IPS DF 19.7 (cell line): ENCODE data around the gene SERPINB4.
"Not testable (repeated sequence)": the region's sequence is repeated elsewhere in the genome, so short reads cannot be mapped to it uniquely, and the experiment has no call there.

Source experiments
- DNase-seq: peaks from one replicate; pipeline ENCODE4 v3.0.0-alpha.2; 2013; ENCODE audit warnings: low read depth, low spot score

Gene SERPINB4

DNA sequence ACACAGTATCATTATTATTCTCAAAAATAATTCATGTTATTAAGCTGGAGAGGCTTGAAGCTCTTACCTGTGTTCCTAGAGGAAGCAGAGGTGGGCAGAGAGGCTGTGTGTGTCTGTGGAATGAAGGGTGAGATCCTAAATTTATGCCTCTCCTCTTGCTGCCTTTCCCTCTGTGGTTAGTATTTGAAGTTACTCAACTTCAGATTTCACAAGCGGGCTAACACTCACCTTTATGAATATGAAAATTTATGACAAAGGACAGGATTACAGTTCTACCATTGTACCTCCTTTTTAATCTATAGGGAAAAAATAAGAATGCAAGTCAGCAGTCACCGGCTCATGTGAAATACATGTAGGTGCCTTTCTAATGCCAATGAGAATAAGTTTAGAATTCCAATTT, at the start of gene SERPINB4:
Gene SERPINB4, minus strand, starts transcription at position 115 of the 400 bp plus-strand sequence. CDS start 679 bp downstream, outside the sequence.
- not testable (repeated sequence) for DNase-seq

DNA sequence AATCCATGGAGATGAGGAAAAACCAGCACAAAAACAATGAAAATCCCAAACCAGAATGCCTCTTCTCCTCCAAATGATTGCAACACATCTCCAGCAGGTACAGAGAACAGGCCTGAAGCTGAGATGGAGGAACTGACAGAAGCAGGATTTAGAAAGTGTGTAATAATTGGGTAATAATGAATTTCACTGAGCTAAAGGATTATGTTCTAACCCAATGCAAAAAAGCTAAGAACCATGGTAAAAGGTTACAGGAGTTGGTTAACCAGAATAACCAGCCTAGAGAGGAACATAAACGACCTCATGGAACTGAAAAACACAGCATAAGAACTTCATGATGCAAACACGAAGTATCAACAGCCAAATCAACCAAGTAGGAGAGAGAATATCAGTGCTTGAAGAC, 45.0 kb upstream of the SERPINB4 start:
- DNase-seq: no peak

DNA sequence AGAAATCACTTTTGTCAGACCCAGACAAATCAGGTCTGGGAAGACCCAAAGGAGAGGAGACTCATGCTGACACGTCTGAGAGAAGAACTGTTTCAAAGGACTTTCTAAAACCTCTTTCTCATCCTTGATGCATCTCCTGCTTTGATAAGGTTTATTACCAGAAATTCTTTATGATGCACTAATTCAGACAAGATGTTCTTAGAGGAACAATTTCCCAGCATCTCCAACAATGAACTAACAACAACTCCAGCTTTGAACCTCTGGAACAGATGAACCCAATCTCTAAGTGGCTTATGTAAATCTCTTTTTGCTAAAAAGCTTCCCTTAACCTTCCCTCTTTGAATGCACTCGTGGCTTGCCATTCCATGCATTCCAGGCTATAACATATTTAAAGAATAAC, 42.8 kb upstream of the SERPINB4 start:
- no peak for DNase-seq

DNA sequence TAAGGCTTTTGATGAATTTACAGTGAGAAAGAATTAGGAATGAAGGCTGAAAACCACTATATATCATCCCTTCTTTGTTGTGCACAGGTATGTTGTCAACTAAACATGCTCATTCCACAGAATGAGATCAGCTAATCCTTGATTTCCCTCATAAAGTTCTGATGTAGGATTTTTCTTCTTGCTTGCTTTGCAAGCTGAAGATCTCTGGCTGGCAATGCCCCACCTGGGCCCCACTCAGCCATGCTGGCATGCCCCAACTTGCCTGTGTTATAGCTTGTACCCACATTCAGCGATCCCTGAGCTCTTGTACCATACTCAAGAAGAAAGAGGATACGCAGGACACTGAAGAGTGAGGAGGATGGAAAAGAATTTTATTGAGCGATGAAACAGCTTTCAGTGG, 40.7 kb upstream of the SERPINB4 start:
- no peak for DNase-seq

DNA sequence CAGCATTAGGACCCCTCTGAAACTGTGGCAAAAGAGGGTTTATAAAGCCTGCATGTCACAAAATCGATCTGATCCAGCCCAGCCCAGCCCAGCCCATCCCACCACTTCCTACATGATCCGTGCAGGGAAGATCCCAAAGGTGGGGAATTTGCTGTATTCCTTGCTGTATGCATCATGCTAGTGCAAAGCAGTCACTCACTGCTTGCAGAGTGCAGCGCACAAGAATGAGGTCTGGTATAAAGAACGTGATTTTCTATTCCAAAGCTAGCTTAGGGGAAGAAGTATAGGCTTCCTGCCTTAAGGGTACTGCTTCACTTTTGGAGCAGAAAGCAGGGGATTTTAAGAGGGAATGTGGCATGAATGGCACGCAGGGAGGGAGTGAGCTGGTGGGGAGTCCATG, 39.8 kb upstream of the SERPINB4 start:
- DNase-seq: no peak

DNA sequence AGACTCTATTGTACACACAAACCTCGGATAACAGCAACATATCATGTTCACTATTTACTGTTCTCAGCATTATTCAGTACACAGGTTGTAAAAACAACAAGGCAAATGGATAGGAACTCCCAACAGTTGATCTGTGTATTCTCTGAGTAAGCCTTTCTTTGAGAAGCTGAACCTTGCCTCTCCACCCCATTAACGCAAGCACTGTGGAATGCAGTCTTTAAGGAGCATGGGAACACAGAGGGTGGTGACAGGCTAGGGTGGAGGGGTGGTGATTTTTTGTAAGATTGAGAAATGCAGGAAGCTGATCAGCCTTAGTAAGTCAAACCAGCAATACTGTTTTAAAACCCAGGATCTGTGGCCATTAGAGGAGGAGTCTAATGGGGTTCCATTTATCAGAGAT, 39.1 kb upstream of the SERPINB4 start:
- DNase-seq: peak; percentile 15

DNA sequence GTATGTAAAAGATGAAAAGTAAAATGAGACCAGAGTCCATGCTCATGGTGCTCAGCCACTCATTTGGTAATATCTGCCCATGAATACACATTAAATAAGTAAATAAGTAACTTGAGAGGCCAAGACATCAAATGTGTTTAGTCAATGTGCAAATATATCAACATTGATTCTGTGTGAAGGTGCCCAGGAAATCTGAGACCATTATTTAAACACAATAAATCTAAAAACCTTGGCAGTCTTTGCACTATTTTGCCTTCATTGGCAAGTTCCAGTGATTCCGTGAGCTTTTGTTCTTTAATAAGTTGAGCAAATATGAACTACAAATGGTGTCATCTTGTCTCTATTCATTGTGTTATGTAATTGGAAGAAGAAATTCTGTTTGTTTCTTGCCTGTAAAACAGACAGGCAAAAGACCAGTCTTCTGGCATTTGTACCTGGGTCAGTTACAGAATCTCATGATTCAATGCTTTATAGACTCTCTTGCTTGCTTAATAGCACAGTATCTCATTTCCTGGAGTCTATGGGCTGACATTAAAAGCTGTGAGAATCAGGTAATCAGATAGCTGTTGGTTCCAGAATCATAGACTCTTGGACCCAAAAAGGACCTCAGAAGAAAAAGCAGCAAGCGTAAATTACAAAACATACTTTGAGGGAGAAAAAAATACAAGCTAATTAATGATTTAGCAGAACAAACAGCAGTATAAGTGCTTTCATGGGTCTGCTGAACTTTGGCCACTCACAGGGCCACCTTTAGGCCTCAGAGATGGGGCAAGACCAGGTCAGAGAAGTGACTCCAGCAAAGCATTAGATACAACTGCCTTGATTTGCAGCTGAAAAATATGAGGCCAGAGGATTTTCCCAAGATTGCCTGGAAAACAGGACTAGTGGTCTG, 37.6 kb upstream of the SERPINB4 start:
- DNase-seq: no peak

DNA sequence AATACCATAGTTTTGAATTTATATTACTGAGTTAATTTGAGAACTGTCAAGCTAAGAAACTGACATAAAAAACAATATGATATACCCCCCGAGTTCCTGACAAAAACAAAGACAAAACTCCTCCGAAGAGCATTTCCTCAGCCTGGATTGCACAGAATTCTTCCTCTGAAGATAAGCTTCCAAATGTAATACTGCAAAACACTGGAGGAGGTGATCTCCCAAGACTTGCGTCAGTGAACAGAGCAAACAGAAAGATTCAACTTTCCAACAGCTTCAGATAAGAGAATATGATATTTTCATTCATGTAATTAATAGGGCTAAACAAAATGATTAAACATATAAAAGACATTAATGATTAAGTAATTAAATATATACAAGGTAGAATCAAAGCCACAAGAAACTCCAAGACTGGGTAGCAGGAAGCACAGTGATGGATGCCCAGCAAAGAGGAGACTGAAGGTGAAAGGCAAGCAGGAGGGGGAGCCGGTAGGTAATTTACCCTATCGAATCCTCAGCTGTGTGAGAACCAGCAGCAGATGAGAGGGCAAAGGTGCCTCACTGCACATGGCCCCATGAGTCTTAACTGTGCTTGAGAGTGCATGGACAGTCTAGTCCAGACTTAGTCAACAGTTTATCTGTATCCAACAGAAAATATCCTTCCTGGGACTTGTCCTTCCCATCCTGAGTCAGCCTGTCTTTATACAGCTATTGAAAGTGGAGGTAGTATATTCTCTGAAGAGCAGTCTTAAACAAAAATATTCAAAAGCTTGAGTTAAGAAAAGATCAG, 36.0 kb upstream of the SERPINB4 start:
- DNase-seq: no peak

DNA sequence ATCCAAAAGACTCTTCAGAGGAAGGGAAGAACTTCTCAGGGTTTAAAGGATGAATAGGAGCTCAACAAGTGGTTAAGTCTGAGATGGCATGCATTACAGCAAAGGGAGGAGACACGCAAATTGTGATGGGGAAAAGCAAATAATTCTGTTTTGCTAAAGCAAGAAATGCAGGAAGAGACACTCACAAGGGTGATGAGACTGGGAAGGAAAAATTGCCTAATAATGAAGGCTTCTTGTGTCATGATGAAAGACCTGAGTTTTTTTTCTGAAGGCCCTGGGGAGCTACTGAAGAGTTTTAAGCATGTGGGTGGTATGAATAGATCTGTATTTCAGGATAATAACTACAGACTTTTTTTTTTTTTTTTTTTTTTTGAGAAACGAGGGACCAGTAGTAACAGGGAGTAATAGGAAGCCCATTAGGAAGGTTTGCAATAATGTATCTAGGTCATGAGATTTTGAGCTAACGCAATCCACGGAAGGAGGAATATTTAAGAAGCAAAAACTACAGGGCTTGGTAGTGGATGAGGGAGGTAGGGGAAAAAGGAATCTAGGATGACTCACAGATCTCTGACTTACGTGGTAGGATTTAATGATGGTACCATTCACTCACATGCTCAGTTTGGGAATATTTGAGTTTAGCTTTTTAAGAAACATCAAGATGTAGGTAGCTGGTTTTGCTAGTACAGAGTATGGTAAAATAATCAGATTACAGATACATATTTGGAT, 33.6 kb upstream of the SERPINB4 start:
- DNase-seq: no peak

DNA sequence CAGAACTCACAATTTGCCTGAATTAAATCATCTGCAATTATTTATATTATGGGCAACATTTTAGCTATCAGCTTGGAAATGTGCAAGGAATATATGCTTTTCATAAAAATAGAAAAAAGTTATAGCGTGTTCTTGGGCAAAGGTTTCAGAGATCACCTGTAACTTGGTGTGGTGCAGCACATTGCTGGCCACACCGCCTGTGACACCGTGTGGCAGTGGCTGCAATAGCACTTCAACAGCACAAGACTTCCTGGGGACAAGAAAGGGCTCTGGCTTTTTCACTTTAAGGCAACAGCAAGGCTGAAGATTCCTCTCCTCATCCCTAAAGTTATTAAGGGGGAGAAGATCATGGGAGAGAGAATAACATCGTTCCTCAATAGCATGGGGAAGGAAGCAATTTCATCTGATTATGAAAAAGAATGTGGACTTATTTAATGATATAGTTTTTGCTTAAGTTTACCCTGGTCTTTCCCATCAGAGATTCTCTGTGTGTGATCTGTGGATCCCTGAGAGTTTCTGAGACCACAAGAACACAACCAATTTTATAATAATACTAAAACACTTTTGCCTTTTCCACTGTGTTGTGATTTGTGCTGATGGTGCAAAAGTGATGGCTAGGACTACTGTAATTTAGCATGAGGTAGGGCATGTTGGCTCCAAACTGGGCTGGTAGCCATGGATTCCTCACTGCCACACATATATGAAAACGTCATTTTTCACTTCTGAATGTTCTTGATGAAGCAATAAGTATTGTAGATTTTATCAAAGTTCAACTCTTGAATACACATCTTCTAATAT, 32.7 kb upstream of the SERPINB4 start:
- DNase-seq: peak; percentile 12

DNA sequence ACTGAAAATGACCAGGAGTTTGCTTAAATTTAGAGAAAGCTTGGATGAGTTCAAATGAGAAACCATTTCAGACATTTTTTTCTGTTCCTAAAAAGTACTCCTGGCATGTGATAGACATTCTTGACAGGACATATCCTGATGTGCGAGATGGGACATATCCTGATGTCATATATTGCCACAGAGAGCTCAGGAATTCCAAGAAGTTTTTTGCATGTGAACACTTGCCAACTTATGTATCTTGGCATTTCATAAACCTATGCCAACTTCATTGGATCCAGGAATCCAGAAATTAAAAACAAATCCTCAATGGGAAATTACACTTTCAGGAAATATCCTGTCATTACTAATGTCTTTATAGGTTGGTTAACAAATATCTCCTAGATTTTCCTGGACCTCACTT, 20.5 kb upstream of the SERPINB4 start:
- DNase-seq: no peak

DNA sequence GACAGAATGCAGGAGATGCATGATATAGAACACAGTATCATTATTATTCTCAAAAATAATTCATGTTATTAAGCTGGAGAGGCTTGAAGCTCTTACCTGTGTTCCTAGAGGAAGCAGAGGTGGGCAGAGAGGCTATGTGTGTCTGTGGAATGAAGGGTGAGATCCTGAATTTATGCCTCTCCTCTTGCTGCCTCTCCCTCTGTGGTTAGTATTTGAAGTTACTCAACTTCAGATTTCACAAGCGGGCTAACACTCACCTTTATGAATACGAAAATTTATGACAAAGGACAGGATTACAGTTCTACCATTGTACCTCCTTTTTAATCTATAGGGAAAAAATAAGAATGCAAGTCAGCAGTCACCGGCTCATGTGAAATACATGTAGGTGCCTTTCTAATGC, 17.7 kb upstream of the SERPINB4 start, which contains the start of gene SERPINB3:
Gene SERPINB3, minus strand, starts transcription at position 144 of the 400 bp plus-strand sequence. CDS start 677 bp downstream, outside the sequence.
- not testable (repeated sequence) for DNase-seq

DNA sequence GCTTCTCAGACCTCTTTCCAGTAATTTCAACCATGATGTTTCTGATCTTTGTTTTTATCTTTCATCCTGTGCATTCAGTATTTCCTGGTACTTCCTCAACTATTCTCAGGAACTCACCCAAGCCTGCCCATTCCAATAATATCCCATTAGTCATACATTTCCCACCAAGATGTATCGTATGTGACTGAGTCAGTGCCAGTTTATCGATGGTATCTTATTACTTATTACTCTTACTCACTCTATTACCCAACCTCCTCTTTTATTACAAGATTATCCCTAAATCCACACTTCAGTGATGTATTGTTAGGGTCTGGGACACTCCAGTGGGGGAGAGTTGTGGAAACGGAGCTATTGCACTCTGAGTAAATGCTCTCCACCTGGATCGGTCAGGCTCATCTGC, 14.9 kb upstream of the SERPINB4 start:
- DNase-seq: not testable (repeated sequence)

DNA sequence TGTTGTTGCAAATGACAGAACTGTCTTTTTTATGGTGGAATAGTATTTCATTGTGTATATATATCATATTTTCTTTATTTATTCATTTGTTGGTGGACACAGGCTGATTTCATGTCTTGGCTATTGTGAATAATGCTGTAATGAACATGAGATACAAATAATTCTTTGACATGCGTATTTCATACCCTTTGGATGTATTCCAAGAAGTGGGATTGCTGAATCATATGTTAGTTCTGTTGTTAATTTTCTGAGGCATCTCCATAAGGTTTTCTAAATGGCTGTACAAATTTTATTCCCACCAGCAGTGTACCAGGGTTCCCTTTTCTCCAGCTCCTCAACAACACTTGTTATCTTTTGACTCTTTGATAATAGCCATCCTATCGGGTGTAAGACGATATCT, 6.2 kb upstream of the SERPINB4 start:
- DNase-seq: not testable (repeated sequence)

DNA sequence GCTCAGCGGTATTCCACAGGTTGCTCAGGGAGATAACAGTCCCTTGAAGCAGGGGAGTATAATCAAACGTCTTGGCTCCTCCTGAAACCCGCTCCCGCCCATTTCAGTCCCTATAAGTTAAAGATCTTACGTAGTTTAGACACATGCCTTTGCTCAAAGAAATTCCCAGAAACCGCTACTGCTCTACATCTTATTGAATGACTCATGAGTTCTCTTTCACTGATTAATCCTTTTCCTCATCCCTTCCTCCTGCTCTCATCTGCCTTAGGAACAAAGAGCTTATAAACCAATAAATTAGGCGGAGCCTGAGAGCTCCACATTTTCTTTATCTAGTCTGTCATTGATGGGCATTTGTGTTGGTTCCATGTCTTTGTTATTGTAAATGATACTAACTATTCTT, 4.2 kb upstream of the SERPINB4 start:
- no peak for DNase-seq

DNA sequence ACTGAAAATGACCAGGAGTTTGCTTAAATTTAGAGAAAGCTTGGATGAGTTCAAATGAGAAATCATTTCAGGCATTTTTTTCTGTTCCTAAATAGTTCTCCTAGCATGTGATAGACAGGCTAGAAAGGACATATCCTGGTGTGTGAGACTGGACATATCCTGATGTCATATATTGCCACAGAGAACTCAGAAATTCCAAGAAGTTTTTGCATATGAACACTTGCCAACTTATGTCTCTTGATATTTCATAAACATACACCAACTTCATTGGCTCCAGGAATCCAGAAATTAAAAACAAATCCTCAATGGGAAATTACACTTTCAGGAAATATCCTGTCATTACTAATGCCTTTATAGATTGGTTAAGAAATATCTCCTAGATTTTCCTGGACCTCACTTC, 2.9 kb upstream of the SERPINB4 start:
- DNase-seq: no peak

DNA sequence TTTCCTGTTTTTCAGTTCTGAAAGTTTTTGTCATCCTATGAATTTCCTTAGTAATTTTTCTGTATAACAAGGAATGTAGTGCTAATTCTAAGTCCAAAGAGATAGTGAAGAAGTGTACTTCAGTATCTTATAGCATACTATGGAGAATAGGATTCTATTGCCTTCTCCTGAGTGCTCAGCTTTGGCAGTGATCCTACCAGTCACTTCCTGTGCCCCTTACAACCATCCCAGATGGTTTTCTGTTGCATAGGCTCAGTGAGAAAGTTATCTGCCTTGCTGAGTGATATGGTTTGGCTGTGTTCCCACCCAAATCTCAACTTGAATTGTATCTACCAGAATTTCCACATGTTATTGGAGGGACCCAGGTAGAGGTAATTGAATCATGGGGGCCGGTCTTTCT, 638 bp upstream of the SERPINB4 start:
- DNase-seq: not testable (repeated sequence)

DNA sequence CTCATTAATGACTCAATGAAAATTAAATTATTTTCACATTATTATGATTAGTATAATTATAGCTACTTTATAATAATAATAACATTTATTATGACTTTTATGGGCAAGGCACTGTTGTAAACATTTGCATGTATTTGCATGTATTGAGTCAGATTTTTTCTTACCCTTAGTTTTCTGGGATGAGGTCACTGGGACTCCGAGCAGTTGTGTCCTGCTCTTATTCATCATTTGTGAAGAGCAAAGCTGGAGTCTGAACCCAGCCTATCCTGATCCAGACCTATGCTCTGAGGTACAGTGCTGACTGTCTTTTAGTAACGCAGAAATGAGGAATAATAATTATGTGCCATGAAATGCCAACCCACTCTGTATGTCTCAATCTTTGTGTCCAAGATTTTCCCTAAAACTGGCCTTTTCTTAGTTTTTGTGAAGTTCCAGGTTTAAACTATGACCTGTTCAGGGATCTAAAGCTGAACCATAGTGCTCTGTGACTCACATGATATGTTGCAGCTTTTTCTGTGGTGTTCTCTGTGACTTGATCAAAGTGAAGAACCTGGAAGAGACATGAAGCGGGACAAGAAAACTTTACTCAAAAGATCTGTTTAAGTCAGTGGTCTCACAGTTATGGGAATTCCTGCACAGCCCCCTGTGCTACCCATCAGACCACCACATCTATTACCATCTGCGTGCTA, 1.2 kb downstream of the SERPINB4 start:
- DNase-seq: not testable (repeated sequence)

DNA sequence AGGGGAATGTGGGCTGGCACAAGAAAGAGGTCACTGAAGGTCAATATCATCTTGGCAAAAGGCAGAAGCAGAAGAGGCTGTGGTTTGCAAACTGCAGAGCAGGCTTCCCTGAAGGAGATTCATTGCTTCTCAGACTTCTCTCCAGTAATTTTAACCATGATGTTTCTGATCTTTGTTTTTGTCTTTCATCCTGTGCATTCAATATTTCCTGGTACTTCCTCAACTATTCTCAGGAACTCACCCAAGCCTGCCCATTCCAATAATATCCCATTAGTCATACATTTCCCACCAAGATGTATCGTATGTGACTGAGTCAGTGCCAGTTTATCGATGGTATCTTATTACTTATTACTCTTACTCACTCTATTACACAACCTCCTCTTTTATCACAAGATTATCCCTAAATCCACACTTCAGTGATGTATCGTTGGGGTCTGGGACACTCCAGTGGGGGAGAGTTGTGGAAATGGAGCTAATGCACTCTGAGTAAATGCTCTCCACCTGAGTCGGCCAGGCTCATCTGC, 2.8 kb downstream of the SERPINB4 start:
- DNase-seq: not testable (repeated sequence)

DNA sequence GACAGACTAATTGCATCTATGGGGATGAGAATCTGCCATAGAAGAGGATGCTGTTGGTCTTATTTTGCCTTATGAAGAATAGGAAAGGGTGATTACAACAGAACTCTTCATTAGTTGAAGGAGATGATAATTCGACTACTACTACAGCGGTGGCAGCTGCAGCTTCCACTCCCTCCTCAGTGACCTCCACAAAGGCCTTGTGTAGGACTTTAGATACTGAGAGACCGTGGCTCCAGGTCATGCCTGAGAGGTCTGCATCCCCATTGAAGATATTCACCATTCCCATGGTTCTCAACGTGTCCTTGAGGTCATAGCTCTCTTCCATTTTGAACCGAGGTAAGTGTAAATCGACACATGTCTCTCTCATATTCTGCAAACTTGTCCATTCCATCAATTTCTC, 6.4 kb downstream of the SERPINB4 start:
- DNase-seq: no peak
